ENCODE data around the gene TOMM34.

Gene TOMM34

DNA sequence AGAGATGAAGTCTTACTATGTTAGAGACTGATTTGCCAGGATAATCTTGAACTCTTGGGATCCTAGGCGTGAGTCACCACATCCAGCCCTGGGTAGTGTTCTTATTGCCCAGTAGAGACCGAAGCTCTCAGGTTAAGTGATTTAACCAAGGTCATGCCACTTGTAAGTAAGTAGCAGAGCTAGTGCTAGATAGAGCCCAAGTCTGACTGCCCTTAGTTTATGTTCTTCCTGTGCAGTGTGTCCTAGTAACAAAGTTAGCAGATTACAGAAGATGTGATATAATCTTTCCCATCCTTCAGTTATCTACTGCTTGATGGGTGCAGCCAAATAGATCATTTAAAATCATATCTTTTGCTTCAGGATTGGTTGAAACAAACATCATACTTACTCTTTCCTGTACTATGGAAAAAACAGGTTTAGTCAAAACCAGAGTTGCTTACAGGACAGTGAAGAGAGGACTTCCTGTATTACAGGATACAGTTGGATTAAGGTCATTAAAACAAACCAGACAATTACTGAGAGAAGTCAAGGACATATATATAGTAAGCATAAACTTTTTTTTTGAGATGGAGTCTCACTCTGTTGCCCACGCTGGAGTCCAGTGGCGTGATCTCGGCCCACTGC lies 59.9 kb downstream of the TOMM34 start:
- FAIRE-seq (peak; percentile 82), DNase-seq (ENCODE audit: insufficient read length, low spot score) (no peak)

DNA sequence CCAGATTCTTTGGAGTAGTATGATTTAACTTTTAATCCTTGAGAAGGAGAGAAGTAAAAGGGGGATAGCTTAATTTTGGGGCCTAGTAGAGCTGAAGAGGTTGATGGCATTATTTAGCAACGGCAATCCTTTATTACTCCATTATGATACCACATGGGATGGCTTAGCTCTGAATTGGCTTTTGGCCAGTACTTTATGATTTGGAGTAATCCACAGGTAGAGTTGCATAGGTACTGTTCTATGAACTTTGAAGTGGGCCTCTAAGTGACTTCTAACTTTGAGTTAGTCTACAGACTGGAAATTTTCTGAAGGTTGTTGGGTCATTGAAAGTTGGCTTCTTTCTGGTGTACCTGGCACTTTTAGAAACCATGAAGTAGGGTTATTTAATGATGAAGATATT lies 63.1 kb downstream of the TOMM34 start:
- FAIRE-seq (no peak), DNase-seq (ENCODE audit: insufficient read length, low spot score) (no peak)

DNA sequence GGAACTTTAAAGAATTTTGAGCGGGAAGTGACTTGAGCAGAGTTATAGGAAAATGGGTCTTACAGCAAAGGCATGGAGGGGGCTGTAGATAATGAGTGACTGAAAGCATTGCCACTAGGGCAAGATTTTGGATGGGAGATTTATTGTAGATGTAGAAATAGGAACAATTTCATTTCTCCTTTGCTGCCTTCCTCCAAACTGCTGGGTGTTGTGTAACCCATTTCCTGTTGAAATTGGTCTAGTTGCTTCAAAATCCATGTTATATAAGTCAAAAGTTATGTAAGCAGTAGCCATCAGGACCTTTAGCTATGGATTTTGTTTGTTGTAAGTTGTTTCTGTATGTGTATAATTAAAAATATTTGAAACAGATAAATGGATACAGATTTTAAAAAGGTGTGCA lies 63.6 kb downstream of the TOMM34 start:
- DNase-seq (ENCODE audit: insufficient read length, low spot score) (no peak), FAIRE-seq (peak; percentile 28)

DNA sequence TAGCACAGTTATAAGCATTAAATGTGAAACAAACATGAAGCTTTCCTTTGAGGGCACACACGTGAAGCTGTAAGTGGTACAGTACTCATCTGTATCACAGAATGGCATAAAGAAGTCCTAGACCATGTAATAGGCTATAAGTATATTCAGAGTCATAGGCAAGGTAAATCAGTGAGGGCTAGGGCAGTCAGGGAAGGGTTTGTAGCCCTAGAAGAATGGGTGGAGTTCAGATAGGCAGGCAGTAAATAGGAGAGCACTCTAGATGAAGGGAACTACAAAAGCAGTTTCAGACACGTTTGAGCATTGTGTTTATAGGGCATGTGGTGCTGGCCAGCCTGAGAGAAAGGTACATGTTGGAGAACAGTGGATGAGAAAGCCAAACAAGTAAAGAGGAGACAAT lies 65.2 kb downstream of the TOMM34 start:
- FAIRE-seq, result peak; percentile 69
- no peak for DNase-seq (ENCODE audit: insufficient read length, low spot score)
